Measurements from ENCODE around the gene SCYGR5. TPM values are rescaled to one million over a fixed set of nuclear protein-coding genes. Genes with fewer than 3 reads are reported as not detected.

SCYGR5 gene
- total RNA-seq, 3 donors from 2014 or later: not detected

- DNase-seq (ENCODE audit: low spot score in 2 of 2): no peak
- no peaks in the 10 kb centered on the region for H3K27me3 ChIP-seq
Measured at GRCh38 chr2:227710986-227711385, 44.4 kb downstream of the SCYGR5 start.

GRCh38 chr2:227713291-227713690, 46.7 kb downstream of the SCYGR5 start:
- H3K36me3 ChIP-seq: no peaks in the 10 kb centered on the region
- H3K27me3 ChIP-seq: no peaks in the 10 kb centered on the region
- no peak overlapping the region for H3K4me3 ChIP-seq
- H3K27ac ChIP-seq: no peak overlapping the region
- no peak for TF ChIP-seq CTCF (IDR thresholded peaks at IDR 0.05)
- no peak for TF ChIP-seq POLR2A (IDR thresholded peaks at IDR 0.05)
- no peak for TF ChIP-seq POLR2AphosphoS5 (IDR thresholded peaks at IDR 0.05)
- H3K4me1 ChIP-seq: no peaks in the 10 kb centered on the region
- intact Hi-C loops (cut with DNase I; ENCODE audit: low total_unique reads): no loop called here
- no peaks in the 10 kb centered on the region for H3K9me3 ChIP-seq
- DNase-seq (ENCODE audit: low spot score in 2 of 2): no peak

More at GRCh38 chr2:227710986-227711385, 44.4 kb downstream of the SCYGR5 start:
- Histone ChIP-seq H3K4me3 (no peak overlapping the region), H3K4me1 (no peaks in the 10 kb centered on the region), H3K27ac (no peak overlapping the region), H3K9me3 (no peaks in the 10 kb centered on the region), H3K36me3 (no peaks in the 10 kb centered on the region)
- TF ChIP-seq CTCF (IDR thresholded peaks at IDR 0.05) (no peak), POLR2AphosphoS5 (IDR thresholded peaks at IDR 0.05) (no peak), POLR2A (IDR thresholded peaks at IDR 0.05) (no peak)
- intact Hi-C loops (cut with DNase I; ENCODE audit: low total_unique reads): no loop called here

- Histone ChIP-seq H3K27me3 (no peaks in the 10 kb centered on the region), H3K4me3 (no peak overlapping the region), H3K4me1 (no peaks in the 10 kb centered on the region), H3K9me3 (no peaks in the 10 kb centered on the region), H3K27ac (no peak overlapping the region), H3K36me3 (no peaks in the 10 kb centered on the region)
- intact Hi-C loops (cut with DNase I; ENCODE audit: low total_unique reads): no loop called here
- no peak for DNase-seq (ENCODE audit: low spot score in 2 of 2)
- TF ChIP-seq POLR2AphosphoS5 (IDR thresholded peaks at IDR 0.05) (no peak), CTCF (IDR thresholded peaks at IDR 0.05) (no peak), POLR2A (IDR thresholded peaks at IDR 0.05) (no peak)
Measured at GRCh38 chr2:227716501-227716900, 49.9 kb downstream of the SCYGR5 start.

Other genes starting within 250 kb of the SCYGR5 start
- 100 to 1,000 TPM in 1 of 3 donors, 10 to 100 TPM in 2; 77.0 to 145 (median 78.4) TPM for gene AGFG1, start 194.6 kb upstream of the SCYGR5 start, total RNA-seq
- gene SCYGR2, start 67.9 kb upstream of the SCYGR5 start, total RNA-seq: not detected
- gene SCYGR3, start 52.0 kb upstream of the SCYGR5 start, total RNA-seq: not detected
- gene SCYGR4, start 49.3 kb upstream of the SCYGR5 start, total RNA-seq: not detected
- gene SLC19A3, start 51.2 kb downstream of the SCYGR5 start, total RNA-seq: 100 to 1,000 TPM in 1 of 3 donors, 10 to 100 TPM in 2; 29.9 to 278 (median 46.9) TPM
- gene SCYGR6, start 58.0 kb downstream of the SCYGR5 start, total RNA-seq: not detected
- not detected for gene SCYGR7, start 61.5 kb downstream of the SCYGR5 start, total RNA-seq
- gene SCYGR8, start 79.1 kb downstream of the SCYGR5 start, total RNA-seq: not detected
- gene CCL20, start 147.0 kb downstream of the SCYGR5 start, total RNA-seq: 1 to 10 TPM in 2 of 3 donors, not detected in 1; 1.3 to 6.7 TPM
- not detected for gene DAW1, start 204.8 kb downstream of the SCYGR5 start, total RNA-seq